ENCODE data around the gene COBL. TPM values are rescaled to one million over a fixed set of nuclear protein-coding genes. Genes with fewer than 3 reads are reported as not detected.

COBL gene
- total and polyA plus RNA-seq, 10 of the 15 experiments (the other 5 are each of a cell fraction or from before 2014, with no cell fraction given), result 0.21 TPM; not detected in 9

DNA sequence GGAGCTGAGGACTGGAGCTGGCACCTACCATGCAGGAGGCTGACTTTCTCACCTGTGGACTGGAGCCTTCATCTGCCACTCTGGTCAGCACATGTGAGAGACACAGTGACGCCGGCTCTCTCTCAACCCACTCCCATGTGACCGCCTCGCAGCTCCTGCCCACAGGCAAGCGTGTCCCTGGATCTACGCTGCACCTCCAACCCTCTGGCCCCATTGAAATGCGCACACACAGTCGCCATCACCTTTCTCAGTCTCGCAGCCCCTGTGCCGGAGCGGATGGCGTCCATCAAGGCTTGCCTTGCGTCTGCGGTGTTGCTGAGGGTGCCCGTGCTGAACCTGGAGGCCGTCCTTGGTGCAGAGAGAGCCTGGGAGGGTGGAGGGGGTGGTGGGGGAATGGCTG, 291.7 kb downstream of the COBL start:
- in situ Hi-C loops (cut with MboI), result no loop called here
- DNase-seq (ENCODE audit: low read depth, low spot score), result no peak
- Histone ChIP-seq H3K36me3 (ENCODE audit: control insufficient read depth in 2 of 2, insufficient read depth in 2 of 2, low read length in 1 of 2) (no peaks in the 10 kb centered on the region), H3K27ac (ENCODE audit: control insufficient read depth, insufficient read depth) (no peak overlapping the region), H3K9ac (ENCODE audit: control insufficient read depth, insufficient read depth, low read length) (no peak overlapping the region), H3K4me2 (ENCODE audit: control insufficient read depth, insufficient read depth) (no peak overlapping the region), H4K20me1 (ENCODE audit: control insufficient read depth, insufficient read depth) (no peaks in the 10 kb centered on the region), H3K4me1 (ENCODE audit: control insufficient read depth, insufficient read depth, low read length) (no peaks in the 10 kb centered on the region), H2AFZ (ENCODE audit: control insufficient read depth, low read depth, low read length) (no peak overlapping the region), H3K4me3 (no peak overlapping the region), H3K9me3 (replicated peaks; ENCODE audit: control insufficient read depth, insufficient read depth, low read length) (no peaks in the 10 kb centered on the region), H3K79me2 (ENCODE audit: control insufficient read depth, insufficient read depth, low read length) (no peaks in the 10 kb centered on the region), H3K27me3 (replicated peaks in 1 of 2; ENCODE audit: control insufficient read depth in 2 of 2, insufficient read depth in 2 of 2, low read length in 1 of 2) (0 out of 4 replicates have a peak, but pooled peaks cover 0 to 1% of the 10 kb centered on the region in 2 experiments)
- ChIA-PET SMC1A (ENCODE audit: uncharacterized antibody, unreplicated experiment) (no interaction called here), CTCF (no interaction called here), RAD21 (ENCODE audit: unreplicated experiment) (no interaction called here), POLR2A (no interaction called here)
- no peak for TF ChIP-seq ZNF274 (IDR thresholded peaks at IDR 0.05; ENCODE audit: insufficient read depth, insufficient read length)
- no peak for TF ChIP-seq NFIC (IDR thresholded peaks at IDR 0.05; ENCODE audit: low read depth, low read length)
- TF ChIP-seq, protein P1, sequence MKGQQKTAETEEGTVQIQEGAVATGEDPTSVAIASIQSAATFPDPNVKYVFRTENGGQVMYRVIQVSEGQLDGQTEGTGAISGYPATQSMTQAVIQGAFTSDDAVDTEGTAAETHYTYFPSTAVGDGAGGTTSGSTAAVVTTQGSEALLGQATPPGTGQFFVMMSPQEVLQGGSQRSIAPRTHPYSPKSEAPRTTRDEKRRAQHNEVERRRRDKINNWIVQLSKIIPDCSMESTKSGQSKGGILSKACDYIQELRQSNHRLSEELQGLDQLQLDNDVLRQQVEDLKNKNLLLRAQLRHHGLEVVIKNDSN (IDR thresholded peaks at IDR 0.05; ENCODE audit: borderline replicate concordance, extremely low read length, insufficient read depth, low read depth, low read length), result no peak
- TF ChIP-seq ESRRA (IDR thresholded peaks at IDR 0.05; ENCODE audit: low read length), result no peak
- TF ChIP-seq SMC3 (IDR thresholded peaks at IDR 0.05; ENCODE audit: borderline replicate concordance, low read length), result no peak
- no peak for TF ChIP-seq ZBTB33 (IDR thresholded peaks at IDR 0.05)
- TF ChIP-seq NFYA (IDR thresholded peaks at IDR 0.05; ENCODE audit: borderline replicate concordance, low read depth, low read length), result no peak
- no peak for TF ChIP-seq ATF3 (IDR thresholded peaks at IDR 0.05; ENCODE audit: borderline replicate concordance, extremely low read depth, low read depth, low read length)
- no peak for TF ChIP-seq SRF (IDR thresholded peaks at IDR 0.05; ENCODE audit: low read depth in 2 of 2, low read length in 2 of 2)
- no peak for TF ChIP-seq TAF1 (IDR thresholded peaks at IDR 0.05; ENCODE audit: borderline replicate concordance, low read depth, low read length)
- TF ChIP-seq POU2F2 (IDR thresholded peaks at IDR 0.05; ENCODE audit: borderline replicate concordance, low read depth, low read length), result no peak
- no peak for TF ChIP-seq RAD21 (IDR thresholded peaks at IDR 0.05; ENCODE audit: insufficient read depth, low read depth, low read length)
- TF ChIP-seq, protein P2, sequence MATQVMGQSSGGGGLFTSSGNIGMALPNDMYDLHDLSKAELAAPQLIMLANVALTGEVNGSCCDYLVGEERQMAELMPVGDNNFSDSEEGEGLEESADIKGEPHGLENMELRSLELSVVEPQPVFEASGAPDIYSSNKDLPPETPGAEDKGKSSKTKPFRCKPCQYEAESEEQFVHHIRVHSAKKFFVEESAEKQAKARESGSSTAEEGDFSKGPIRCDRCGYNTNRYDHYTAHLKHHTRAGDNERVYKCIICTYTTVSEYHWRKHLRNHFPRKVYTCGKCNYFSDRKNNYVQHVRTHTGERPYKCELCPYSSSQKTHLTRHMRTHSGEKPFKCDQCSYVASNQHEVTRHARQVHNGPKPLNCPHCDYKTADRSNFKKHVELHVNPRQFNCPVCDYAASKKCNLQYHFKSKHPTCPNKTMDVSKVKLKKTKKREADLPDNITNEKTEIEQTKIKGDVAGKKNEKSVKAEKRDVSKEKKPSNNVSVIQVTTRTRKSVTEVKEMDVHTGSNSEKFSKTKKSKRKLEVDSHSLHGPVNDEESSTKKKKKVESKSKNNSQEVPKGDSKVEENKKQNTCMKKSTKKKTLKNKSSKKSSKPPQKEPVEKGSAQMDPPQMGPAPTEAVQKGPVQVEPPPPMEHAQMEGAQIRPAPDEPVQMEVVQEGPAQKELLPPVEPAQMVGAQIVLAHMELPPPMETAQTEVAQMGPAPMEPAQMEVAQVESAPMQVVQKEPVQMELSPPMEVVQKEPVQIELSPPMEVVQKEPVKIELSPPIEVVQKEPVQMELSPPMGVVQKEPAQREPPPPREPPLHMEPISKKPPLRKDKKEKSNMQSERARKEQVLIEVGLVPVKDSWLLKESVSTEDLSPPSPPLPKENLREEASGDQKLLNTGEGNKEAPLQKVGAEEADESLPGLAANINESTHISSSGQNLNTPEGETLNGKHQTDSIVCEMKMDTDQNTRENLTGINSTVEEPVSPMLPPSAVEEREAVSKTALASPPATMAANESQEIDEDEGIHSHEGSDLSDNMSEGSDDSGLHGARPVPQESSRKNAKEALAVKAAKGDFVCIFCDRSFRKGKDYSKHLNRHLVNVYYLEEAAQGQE (IDR thresholded peaks at IDR 0.05; ENCODE audit: low read depth, low read length), result no peak
- TF ChIP-seq JUNB (IDR thresholded peaks at IDR 0.05), result no peak
- no peak for TF ChIP-seq NR2C2 (IDR thresholded peaks at IDR 0.05; ENCODE audit: borderline replicate concordance, control insufficient read depth, insufficient read length, low read depth)
- no peak for TF ChIP-seq TCF3 (IDR thresholded peaks at IDR 0.05; ENCODE audit: borderline replicate concordance, insufficient read depth, low read depth, low read length)
- no peak for FAIRE-seq
- no TSS peak for BruUV-seq (replicated peaks)
- intact Hi-C loops (cut with micrococcal nuclease; ENCODE audit: unreplicated experiment), result no loop called here
- ATAC-seq, result no peak
- WGBS (ENCODE audit: insufficient coverage, insufficient replicate concordance, low lambda C conversion rate, missing lambda C conversion rate), result 58% methylated on average over 13 of the region's 16 CpGs

Data from GM12878 (cell line).